ENCODE measurements around the gene ASB14. TPM values are rescaled to one million over a fixed set of nuclear protein-coding genes. Genes with fewer than 3 reads are reported as not detected.

ASB14 gene
- total RNA-seq, 1 experiment from 2014 or later: not detected

DNA sequence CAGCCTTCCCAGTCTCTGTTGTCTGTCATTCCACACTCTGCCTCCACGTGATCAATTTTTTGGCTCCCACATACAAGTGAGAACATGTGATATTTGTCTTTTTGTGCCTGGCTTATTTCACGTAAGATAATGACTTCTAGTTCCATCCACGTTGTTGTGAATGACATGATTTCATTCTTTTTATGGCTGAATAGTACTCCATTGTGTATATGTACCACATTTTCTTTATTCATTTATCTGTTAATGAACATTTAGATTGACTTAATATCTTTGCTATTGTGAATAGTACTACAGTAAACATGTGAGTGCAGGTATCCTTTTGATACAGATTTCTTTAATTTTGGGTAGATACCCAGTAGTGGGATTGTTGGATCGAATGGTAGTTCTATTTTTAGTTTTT, 31.4 kb downstream of the ASB14 start:
- DNase-seq: no peak
- CTCF ChIA-PET: no interaction called here
- H2AFZ ChIP-seq: no peak overlapping the region
- no peaks in the 10 kb centered on the region for H3K27me3 ChIP-seq (ENCODE audit: insufficient read depth, low read depth)
- H3K9me3 ChIP-seq (ENCODE audit: insufficient read depth, low read depth): no peaks in the 10 kb centered on the region
- POLR2A ChIA-PET (ENCODE audit: unreplicated experiment): no interaction called here
- no peaks in the 10 kb centered on the region for H3F3A ChIP-seq (ENCODE audit: insufficient read depth, low read depth)
- TF ChIP-seq CTCF (conservative IDR thresholded peaks at IDR 0.05) (no peak), EZH2 (IDR thresholded peaks at IDR 0.05; ENCODE audit: low read depth) (no peak)
- no peaks in the 10 kb centered on the region; the same call in 1 of the 2 replicates for H3K36me3 ChIP-seq (ENCODE audit: low read depth)
- H3K9me2 ChIP-seq (ENCODE audit: insufficient read depth): no peaks in the 10 kb centered on the region
- H4K20me1 ChIP-seq (ENCODE audit: insufficient read depth): no peaks in the 10 kb centered on the region; the same call in 1 of the 2 replicates
- H3K79me2 ChIP-seq (ENCODE audit: low read depth): no peaks in the 10 kb centered on the region
- H3K4me2 ChIP-seq: no peak overlapping the region
- no peak overlapping the region for H3K4me3 ChIP-seq
- H3K27ac ChIP-seq: no peak overlapping the region
- intact Hi-C loops (cut with micrococcal nuclease; ENCODE audit: unreplicated experiment): no loop called here
- no peaks in the 10 kb centered on the region for H3K4me1 ChIP-seq (replicated peaks; ENCODE audit: insufficient read depth)
- no TSS peak for BruUV-seq (replicated peaks)

DNA sequence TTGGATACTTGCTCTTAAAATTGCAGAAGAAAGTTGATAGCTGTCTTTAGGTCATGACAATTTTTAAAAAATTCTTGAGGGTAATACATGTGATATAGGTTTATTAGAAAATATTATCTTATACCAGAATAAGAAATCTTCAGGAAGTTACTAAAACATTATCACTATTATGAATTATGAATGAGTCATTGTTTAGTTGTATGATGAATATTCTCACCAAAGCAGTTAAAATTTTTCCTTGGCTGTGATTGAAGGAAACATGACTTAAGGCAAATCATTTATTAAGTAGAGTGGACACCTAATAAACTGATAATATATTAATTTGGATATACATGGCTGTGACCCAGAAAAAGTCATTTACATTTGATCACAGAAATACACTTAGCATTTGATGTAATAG, 34.8 kb downstream of the ASB14 start:
- Histone ChIP-seq H4K20me1 (ENCODE audit: insufficient read depth) (no peaks in the 10 kb centered on the region; the same call in 1 of the 2 replicates), H3K9me2 (ENCODE audit: insufficient read depth) (no peaks in the 10 kb centered on the region), H3K9me3 (ENCODE audit: insufficient read depth, low read depth) (no peaks in the 10 kb centered on the region), H3K4me1 (replicated peaks; ENCODE audit: insufficient read depth) (no peaks in the 10 kb centered on the region), H3F3A (ENCODE audit: insufficient read depth, low read depth) (no peaks in the 10 kb centered on the region), H3K27ac (no peak overlapping the region), H3K79me2 (ENCODE audit: low read depth) (no peaks in the 10 kb centered on the region), H3K27me3 (ENCODE audit: insufficient read depth, low read depth) (no peaks in the 10 kb centered on the region), H2AFZ (no peak overlapping the region), H3K4me2 (no peak overlapping the region), H3K4me3 (no peak overlapping the region), H3K36me3 (ENCODE audit: low read depth) (peaks cover 4% of the 10 kb centered on the region)
- no peak for DNase-seq
- ChIA-PET POLR2A (ENCODE audit: unreplicated experiment) (no interaction called here), CTCF (no interaction called here)
- TF ChIP-seq CTCF (conservative IDR thresholded peaks at IDR 0.05): no peak
- TF ChIP-seq EZH2 (IDR thresholded peaks at IDR 0.05; ENCODE audit: low read depth): no peak
- intact Hi-C loops (cut with micrococcal nuclease; ENCODE audit: unreplicated experiment): no loop called here
- no TSS peak for BruUV-seq (replicated peaks)

GRCh38 chr3:57256844-57257243, 35.6 kb downstream of the ASB14 start:
- ChIA-PET POLR2A (ENCODE audit: unreplicated experiment) (no interaction called here), CTCF (no interaction called here)
- no peak overlapping the region for H2AFZ ChIP-seq
- H3K9me3 ChIP-seq (ENCODE audit: insufficient read depth, low read depth): no peaks in the 10 kb centered on the region
- H3K9me2 ChIP-seq (ENCODE audit: insufficient read depth): no peaks in the 10 kb centered on the region
- H3F3A ChIP-seq (ENCODE audit: insufficient read depth, low read depth): no peaks in the 10 kb centered on the region
- no peak for DNase-seq
- no peaks in the 10 kb centered on the region for H3K4me1 ChIP-seq (replicated peaks; ENCODE audit: insufficient read depth)
- H3K27me3 ChIP-seq (ENCODE audit: insufficient read depth, low read depth): no peaks in the 10 kb centered on the region
- no peak overlapping the region for H3K4me3 ChIP-seq
- intact Hi-C loops (cut with micrococcal nuclease; ENCODE audit: unreplicated experiment): no loop called here
- no peaks in the 10 kb centered on the region for H3K79me2 ChIP-seq (ENCODE audit: low read depth)
- H4K20me1 ChIP-seq (ENCODE audit: insufficient read depth): no peaks in the 10 kb centered on the region; the same call in 1 of the 2 replicates
- TF ChIP-seq CTCF (conservative IDR thresholded peaks at IDR 0.05) (no peak), EZH2 (IDR thresholded peaks at IDR 0.05; ENCODE audit: low read depth) (no peak)
- H3K27ac ChIP-seq: no peak overlapping the region
- no TSS peak for BruUV-seq (replicated peaks)
- H3K4me2 ChIP-seq: no peak overlapping the region
- H3K36me3 ChIP-seq (ENCODE audit: low read depth): peaks cover 9% of the 10 kb centered on the region
